Kidney tubule cell (primary cell): Measurements from ENCODE around the gene RPL22L1.
"Not testable (repeated sequence)": the region's sequence is repeated elsewhere in the genome, so short reads cannot be mapped to it uniquely, and the experiment has no call there.

ENCODE experiments used
- DNase-seq: peaks from one replicate; pipeline ENCODE4 v3.0.0-alpha.2; 2018; ENCODE audit warnings: low spot score

Gene RPL22L1

DNA sequence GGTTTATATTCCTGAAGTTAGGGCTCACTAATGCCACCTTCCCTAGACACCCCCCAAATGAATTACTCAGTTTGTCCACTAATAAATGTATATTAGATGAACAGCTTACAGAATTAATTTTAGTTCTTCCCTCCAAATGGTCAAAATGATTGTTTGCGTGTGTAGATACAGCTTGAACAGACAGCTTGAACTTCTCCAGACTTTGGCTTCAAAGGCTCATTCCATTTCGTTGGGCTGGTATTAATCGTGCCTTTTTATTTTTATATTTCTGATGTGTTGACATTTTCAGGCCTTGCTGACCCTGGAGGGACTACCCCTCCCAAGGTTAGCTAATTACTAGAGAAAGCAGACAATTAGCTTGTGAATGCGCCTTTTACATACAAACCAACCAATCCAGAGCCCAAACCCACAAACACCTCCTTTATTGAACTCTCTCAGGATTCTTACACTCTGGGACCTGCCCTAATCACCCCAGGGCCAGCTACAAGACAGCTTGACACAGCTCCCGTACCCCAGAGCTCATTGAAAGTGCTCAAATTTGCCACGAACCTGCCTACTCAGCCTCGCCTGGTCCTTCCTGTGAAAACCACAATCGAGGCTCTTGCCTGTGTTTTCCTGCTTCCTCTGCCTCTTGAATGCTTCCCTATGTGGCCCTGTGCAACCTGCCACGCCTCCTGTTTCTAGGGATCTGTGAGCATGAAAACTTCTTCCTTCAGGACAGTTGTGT, 40.3 kb downstream of the RPL22L1 start:
- DNase-seq: no peak

DNA sequence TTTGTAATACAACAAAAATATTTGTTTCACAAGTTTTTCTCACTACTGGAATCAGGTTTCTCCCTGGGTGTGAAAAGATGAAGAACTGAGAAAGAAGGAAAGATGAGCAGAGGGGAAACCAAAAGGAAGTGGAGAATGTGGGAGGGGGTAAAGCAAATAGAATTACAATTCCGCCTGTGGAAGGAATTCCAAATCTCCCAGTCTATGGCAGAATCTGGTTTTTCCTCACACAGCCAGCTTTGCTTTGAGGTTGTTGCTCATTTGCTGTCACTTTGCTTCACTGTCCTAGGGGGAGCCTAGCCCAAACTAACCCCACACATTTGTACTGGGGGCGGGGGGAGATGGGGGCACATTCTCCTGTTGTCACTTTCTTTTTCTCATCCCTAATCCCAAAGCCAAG, 43.9 kb downstream of the RPL22L1 start:
- no peak for DNase-seq

DNA sequence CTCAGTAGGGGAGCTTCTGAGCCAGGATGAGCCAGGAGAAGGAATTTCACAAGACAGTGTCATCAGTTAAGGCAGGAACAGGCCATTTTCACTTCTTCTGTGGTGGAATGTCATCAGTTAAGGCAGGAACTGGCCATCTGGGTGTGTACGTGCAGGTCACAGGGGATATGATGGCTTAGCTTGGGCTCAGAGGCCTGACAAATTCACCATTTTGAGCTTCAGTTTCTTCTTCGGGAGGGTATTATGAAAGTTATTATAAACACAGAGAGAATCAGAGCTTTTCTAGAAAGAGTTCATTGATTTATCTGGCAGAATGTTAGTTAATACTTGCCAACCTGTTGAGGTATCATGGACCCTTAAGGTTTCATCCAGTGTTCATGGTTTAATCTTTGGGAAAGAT, 46.4 kb downstream of the RPL22L1 start:
- not testable (repeated sequence) for DNase-seq

DNA sequence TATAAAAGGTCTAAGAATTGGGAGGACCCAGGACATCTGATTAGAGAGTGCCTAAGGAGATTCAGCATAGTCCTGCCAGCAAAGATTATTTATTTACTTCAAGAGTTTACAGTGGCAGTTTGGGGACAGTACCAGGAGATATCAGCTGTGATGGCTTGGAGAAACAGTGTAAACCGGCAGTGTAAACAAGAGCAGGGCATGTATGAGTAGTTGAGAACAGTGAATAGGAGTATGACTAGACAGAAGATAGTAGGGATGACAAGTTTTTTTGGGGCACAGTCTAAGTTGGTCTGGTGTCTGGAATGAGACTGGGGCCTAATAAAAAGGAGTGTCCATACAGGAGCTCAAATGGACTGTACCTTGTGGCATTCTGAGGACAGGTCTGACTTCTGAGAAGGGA, 51.7 kb downstream of the RPL22L1 start:
- not testable (repeated sequence) for DNase-seq

DNA sequence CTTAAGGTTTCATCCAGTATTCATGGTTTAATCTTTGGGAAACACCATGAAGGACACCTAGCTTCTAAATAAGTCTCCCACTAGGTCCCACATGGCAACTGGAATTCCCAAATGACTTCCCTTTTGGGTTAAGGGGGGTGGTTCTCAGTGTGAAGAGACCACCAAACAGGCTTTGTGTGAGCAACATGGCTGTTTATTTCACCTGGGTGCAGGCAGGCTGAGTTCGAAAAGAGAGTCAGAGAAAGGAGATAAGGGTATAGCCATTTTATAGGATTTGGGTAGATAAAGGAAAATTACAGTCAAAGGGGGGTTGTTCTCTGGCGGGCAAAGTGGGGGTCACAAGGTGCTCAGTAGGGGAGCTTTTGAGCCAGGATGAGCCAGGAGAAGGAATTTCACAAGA, 52.5 kb downstream of the RPL22L1 start:
- not testable (repeated sequence) for DNase-seq

DNA sequence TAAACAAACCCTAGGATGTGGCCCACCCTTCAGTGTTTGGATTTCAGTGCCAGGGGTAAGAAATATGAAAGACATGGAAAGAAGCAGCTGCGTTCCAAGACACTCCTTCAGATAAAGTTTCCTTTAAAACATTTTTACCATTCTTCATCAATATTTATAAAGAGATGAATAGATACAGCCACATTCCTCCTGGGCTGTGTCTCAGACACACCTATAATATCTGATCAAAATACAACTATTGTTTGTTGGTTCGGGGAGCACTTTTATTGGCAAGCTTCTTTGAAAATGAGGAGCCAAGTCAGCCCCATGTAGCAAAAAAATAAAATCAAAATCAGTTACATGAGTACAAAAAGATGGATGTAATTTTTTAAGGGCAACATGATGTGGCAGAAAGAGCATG, 53.2 kb downstream of the RPL22L1 start:
- no peak for DNase-seq

DNA sequence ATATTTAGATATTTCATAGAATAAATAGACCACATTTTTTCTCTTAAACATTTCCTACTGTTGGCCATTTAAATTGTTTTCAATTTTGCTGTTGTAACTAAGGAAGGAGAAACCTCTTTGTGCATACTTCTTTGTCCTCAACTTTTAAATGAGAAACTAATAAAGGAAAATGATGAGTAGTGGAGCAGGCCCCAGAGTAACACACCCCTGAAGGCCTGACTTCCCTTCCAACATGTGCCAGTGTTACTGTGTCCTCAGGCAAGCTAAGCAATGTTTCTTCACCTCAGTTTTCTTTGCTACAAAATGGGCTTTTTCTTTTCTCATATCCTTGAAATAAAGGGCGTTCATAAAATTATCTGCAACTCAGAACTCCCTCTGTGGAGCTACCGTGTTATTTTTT, 53.7 kb downstream of the RPL22L1 start:
- no peak for DNase-seq

DNA sequence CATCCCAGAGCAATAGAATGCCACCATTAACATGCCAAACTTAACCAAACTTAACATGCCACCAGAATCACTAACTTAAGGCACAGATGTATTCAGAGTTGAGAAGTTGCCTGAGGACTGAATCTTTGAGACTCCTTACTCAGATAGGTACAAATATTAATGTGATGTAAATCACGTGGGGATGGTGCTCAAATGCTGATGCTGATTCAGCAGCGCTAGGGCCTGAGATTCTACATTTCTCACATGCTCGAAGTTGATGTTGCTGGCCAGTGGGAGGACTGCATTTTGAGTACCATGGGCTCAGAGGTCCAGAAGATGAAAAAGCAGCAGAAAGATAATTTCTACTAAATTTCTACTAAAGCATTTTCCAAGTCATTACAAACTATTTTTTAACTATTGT, 54.1 kb downstream of the RPL22L1 start:
- DNase-seq: no peak

DNA sequence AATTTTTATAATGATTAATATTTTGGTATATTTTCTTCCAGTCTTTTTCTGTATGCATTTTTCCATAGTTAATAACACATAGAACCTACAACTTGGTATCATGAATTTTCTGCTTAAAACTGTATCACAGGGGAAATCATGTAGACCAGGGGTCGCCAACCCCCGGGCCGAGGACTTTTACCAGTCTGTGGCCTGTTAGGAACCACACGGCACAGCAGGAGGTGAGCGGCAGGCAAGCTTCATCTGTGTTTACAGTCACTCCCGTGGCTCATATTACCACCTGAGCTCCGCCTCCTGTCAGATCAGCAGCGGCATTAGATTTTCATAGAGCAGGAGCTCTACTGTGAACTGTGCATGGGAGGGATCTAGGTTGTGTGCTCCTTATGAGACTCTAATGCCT, 54.7 kb downstream of the RPL22L1 start:
- peak; percentile 30 for DNase-seq
